Nephron (organoid): ENCODE measurements around the gene PTPRG.

Experiments used
- H3K27ac Mint-ChIP-seq, 3 experiments: 2 replicates each; pipeline ENCODE4 v1.8.0; 2020; ENCODE audit warnings: mixed read lengths in 3 of 3, mild to moderate bottlenecking in 2 of 3, moderate library complexity in 1 of 3
- H3K27me3 Mint-ChIP-seq: 2 replicates; pipeline ENCODE4 v1.8.0; 2021; ENCODE audit warnings: low read depth, mild to moderate bottlenecking, moderate library complexity, mixed read lengths
- H3K36me3 Mint-ChIP-seq: 2 replicates; pipeline ENCODE4 v1.8.0; 2020; ENCODE audit warnings: low read depth, mixed read lengths
- H3K4me1 Mint-ChIP-seq: 2 replicates; pipeline ENCODE4 v1.8.0; 2020; ENCODE audit warnings: mixed read lengths
- H3K4me3 Mint-ChIP-seq, 3 experiments: 2 replicates each; pipeline ENCODE4 v1.8.0; 2020; ENCODE audit warnings: mild to moderate bottlenecking in 3 of 3, mixed read lengths in 3 of 3, moderate library complexity in 2 of 3
- H3K9me3 Mint-ChIP-seq: 2 replicates; pipeline ENCODE4 v1.8.0; 2020; ENCODE audit warnings: mixed read lengths
- TF ChIP-seq, protein P1 (sequence below), 3 experiments: fragments of 200-600 bp; sonication (generic); IDR thresholded peaks; one replicate each; pipeline ENCODE4 v1.5.0; 2021; ENCODE audit warnings: antibody characterized with exemption in 3 of 3; ENCODE audit not compliant: unreplicated experiment in 3 of 3

PTPRG gene

DNA sequence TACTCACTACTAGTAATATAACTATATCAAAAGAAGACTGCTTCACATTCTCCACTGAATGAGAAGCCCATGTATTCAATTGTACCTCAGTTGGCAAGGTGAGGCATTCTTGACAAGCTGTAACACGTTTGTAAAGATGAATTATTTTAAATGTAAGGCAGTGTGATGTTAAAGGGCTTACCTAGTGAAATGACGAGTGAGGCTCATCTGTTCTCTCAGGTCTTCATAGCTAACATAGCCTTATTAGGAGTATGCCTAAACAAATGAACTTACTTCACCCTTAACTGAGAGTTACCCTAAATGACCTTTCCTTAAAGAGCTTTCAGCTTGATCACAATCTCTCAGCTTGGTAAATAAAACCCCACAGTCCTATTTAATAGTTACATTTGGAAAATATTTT, 684.7 kb downstream of the PTPRG start:
- Mint-ChIP-seq H3K4me1 (peaks cover 5% of the 10 kb centered on the region), H3K4me3 (no peak overlapping the region), H3K36me3 (peaks cover 13% of the 10 kb centered on the region), H3K27me3 (no peaks in the 10 kb centered on the region), H3K9me3 (no peaks in the 10 kb centered on the region), H3K27ac (no peak overlapping the region)
- TF ChIP-seq, protein P1, sequence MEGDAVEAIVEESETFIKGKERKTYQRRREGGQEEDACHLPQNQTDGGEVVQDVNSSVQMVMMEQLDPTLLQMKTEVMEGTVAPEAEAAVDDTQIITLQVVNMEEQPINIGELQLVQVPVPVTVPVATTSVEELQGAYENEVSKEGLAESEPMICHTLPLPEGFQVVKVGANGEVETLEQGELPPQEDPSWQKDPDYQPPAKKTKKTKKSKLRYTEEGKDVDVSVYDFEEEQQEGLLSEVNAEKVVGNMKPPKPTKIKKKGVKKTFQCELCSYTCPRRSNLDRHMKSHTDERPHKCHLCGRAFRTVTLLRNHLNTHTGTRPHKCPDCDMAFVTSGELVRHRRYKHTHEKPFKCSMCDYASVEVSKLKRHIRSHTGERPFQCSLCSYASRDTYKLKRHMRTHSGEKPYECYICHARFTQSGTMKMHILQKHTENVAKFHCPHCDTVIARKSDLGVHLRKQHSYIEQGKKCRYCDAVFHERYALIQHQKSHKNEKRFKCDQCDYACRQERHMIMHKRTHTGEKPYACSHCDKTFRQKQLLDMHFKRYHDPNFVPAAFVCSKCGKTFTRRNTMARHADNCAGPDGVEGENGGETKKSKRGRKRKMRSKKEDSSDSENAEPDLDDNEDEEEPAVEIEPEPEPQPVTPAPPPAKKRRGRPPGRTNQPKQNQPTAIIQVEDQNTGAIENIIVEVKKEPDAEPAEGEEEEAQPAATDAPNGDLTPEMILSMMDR (IDR thresholded peaks at IDR 0.05; ENCODE audit: unreplicated experiment in 3 of 3), result no peak

DNA sequence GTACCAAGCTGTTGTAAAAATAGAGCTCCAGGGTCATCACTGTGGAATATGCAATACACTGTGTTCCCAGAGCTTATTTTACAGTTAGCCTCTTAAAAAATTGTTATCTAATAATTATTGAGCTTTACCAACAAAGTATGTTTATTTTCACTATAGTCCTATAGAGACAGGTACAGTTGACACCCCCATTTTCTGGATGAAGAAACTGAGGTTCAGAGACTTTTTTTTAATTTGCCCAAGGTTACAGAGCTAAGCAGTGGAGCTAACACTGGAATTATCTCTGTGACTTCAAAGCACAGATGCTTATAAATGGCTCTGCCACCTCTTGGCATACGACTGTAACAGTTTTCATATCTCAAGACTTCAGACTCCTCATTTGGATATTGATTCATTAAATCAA, 685.6 kb downstream of the PTPRG start:
- TF ChIP-seq, protein P1 (IDR thresholded peaks at IDR 0.05; ENCODE audit: unreplicated experiment in 3 of 3), result no peak
- H3K9me3 Mint-ChIP-seq, result no peaks in the 10 kb centered on the region
- H3K4me1 Mint-ChIP-seq, result peaks cover under 1% of the 10 kb centered on the region
- H3K4me3 Mint-ChIP-seq, result no peak overlapping the region
- H3K27ac Mint-ChIP-seq, result no peak overlapping the region
- no peaks in the 10 kb centered on the region for H3K27me3 Mint-ChIP-seq
- peaks cover 13% of the 10 kb centered on the region for H3K36me3 Mint-ChIP-seq

DNA sequence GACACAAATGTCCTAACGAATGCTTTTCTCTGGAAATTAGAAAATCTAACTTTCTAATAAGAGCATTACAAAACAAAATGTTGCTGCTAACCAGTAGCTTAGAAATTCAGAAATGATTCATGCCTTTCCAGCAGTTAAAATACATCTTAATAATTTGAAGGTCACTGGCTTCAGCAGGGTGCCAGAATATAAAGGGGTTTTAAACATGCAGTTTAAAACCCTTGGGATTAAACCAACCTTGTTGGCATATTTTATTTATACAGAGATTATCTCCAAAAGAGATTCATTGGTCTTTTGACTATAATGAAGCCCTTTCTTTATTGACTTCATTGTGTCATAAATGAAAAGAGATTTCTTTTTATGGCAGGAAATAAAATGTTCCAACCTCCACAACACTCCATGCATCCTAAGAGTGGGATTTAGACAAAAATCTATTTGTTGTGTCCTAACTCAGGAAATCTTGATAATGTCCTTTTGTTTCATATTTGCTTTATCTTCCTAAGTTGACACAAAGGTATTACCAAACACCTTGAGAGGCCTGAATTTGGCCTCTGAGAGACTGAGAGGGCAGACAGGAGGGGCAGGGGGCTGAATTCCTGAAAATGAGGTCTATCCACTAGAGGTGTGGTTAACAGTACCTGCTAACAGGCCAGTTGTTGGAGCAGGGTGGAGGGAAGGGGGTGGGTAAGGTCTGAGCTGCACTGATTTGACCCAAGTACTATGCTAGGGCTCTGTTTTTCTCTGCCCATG, 687.5 kb downstream of the PTPRG start:
- peaks cover 2% of the 10 kb centered on the region for H3K4me1 Mint-ChIP-seq
- TF ChIP-seq, protein P1 (IDR thresholded peaks at IDR 0.05; ENCODE audit: unreplicated experiment in 3 of 3), result no peak
- no peaks in the 10 kb centered on the region for H3K27me3 Mint-ChIP-seq
- no peak overlapping the region for H3K4me3 Mint-ChIP-seq
- H3K27ac Mint-ChIP-seq, result no peak overlapping the region
- peaks cover 14% of the 10 kb centered on the region for H3K36me3 Mint-ChIP-seq
- no peaks in the 10 kb centered on the region for H3K9me3 Mint-ChIP-seq

DNA sequence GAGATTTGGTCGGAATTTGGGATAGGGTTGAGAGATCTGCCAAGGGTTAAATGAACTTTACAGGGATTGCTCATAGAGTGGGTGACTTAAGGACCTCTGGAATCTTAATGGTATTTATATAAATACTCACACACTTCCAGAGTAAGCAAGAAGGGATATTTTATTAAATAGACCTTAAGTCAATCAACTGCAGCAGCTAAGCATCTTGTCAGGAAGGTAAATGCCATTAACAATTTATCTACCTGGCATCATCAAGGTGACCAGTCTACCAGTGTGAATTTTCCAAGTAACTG, 688.1 kb downstream of the PTPRG start:
- Mint-ChIP-seq H3K27me3 (no peaks in the 10 kb centered on the region), H3K9me3 (no peaks in the 10 kb centered on the region), H3K27ac (no peak overlapping the region), H3K4me3 (no peak overlapping the region), H3K4me1 (peaks cover 5% of the 10 kb centered on the region), H3K36me3 (peaks cover 12% of the 10 kb centered on the region)
- TF ChIP-seq, protein P1 (IDR thresholded peaks at IDR 0.05; ENCODE audit: unreplicated experiment in 3 of 3), result no peak

DNA sequence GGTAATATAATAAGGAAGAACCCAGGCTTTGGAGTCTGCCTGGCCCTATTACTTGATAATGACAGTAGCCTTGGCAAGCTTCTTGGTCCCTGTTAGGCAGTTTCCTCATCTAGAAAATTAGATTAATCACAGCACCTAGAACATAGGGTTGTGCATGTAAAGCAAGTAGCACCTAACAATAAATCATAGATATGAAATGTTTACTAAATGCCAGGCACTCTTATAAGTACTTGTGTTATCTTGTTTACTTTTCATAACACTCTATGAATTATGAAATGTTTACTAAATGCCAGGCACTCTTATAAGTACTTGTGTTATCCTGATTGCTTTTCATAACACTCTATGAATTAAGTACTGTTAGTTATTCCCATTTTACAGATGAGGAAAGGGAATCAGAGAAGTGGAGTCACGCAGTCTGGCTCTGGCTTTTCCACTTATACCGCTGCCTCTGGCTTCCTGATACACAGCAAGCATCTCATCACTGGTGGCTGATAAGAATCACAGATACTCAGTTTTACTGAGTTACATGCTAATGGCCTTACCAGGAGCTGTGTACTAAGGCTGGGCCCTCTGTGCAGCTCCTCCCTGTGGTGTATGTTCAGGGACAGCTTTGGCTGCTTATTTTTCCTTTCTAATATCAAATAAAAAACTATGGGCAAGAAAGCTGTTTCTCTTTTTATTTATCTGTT, 688.6 kb downstream of the PTPRG start:
- peaks cover 9% of the 10 kb centered on the region for H3K36me3 Mint-ChIP-seq
- peaks cover 5% of the 10 kb centered on the region for H3K4me1 Mint-ChIP-seq
- TF ChIP-seq, protein P1 (IDR thresholded peaks at IDR 0.05; ENCODE audit: unreplicated experiment in 3 of 3), result no peak

More for the DNA sequence above, 688.6 kb downstream of the PTPRG start:
- no peak overlapping the region for H3K27ac Mint-ChIP-seq
- H3K27me3 Mint-ChIP-seq, result no peaks in the 10 kb centered on the region
- H3K4me3 Mint-ChIP-seq, result no peak overlapping the region
- H3K9me3 Mint-ChIP-seq, result no peaks in the 10 kb centered on the region
